Heart right ventricle (tissue), 16 donors: ENCODE measurements around the gene CMSS1. TPM values are rescaled to one million over a fixed set of nuclear protein-coding genes. Genes with fewer than 3 reads are reported as not detected.
A peak's percentile ranks its signal among the peaks of the same experiment; 100 is the strongest.

Experiments used
- ATAC-seq, 8 donors: fragments of 200-7000 bp; cut with Tn5 transposase; one replicate each; pipeline ENCODE4 v1.9.1; 2020; ENCODE audit warnings: mild to moderate bottlenecking in 8 of 8, moderate library complexity in 8 of 8, moderate number of reproducible peaks in 1 of 8
- DNase-seq, 2 donors: peaks; one replicate each; pipeline ENCODE4 v3.0.0-alpha.2; 2020
- H3K27ac ChIP-seq, 10 donors: fragments of 200-600 bp; sonication (generic) in 2 of 10; one replicate each; pipeline versions ENCODE4 v1.5.0 to v1.8.0; 2020 to 2022; ENCODE audit warnings: mild to moderate bottlenecking in 3 of 10
- H3K27me3 ChIP-seq, 7 donors: fragments of 200-600 bp; one replicate each; pipeline ENCODE4 v1.8.0; 2021 to 2022; ENCODE audit warnings: mild to moderate bottlenecking in 2 of 7
- H3K36me3 ChIP-seq, 9 donors: fragments of 200-600 bp; sonication (generic) in 1 of 9; one replicate each; pipeline versions ENCODE4 v1.5.0 to v1.8.0; 2020 to 2022; ENCODE audit warnings: mild to moderate bottlenecking in 2 of 9
- H3K4me1 ChIP-seq, 9 donors: fragments of 200-600 bp; sonication (generic) in 1 of 9; one replicate each; pipeline versions ENCODE4 v1.5.0 to v1.8.0; 2020 to 2022; ENCODE audit warnings: mild to moderate bottlenecking in 4 of 9
- H3K4me3 ChIP-seq, 10 donors: fragments of 200-600 bp; sonication (generic) in 2 of 10; one replicate each; pipeline versions ENCODE4 v1.5.0 to v1.8.0; 2020 to 2022; ENCODE audit warnings: mild to moderate bottlenecking in 7 of 10, moderate library complexity in 2 of 10
- H3K9me3 ChIP-seq, 11 donors: fragments of 200-600 bp in 10 of 11; sonication (generic) in 2 of 11; one replicate each; pipeline versions ENCODE4 v1.5.0 to v1.8.0; 2013 to 2022; ENCODE audit warnings: mild to moderate bottlenecking in 2 of 11, control low read depth in 1 of 11, moderate library complexity in 1 of 11
- WGBS, 2 donors: extraction: QIAGEN DNeasy Blood & Tissue Kit; methylation state at CpG; one replicate each; pipeline ENCODE4 v1.1.7; 2013; ENCODE audit warnings: inconsistent platforms in 1 of 2; 5-methylcytosine and 5-hydroxymethylcytosine counted together
- intact Hi-C, 10 donors: fragments of 100-400 bp; cut with DNase I; formaldehyde crosslinking; loops; one replicate each; pipeline versions ENCODE4 v1.11.1 to v1.14.2; 2022
- polyA plus RNA-seq, 2 donors: library from polyadenylated mRNA; stranded (reverse); fragments of 200-250 nt; gene quantifications; one replicate each; pipeline ENCODE4 v1.2.3, GENCODE V29; 2013
- total RNA-seq, 10 donors: library from RNA; stranded (reverse); fragmentation: NEBNext Ultra II Directional in 3 of 10; extraction: Animal tissue kit (Norgen Biotek cat#: 25700) in 3 of 10; gene quantifications; one replicate each; pipeline versions ENCODE4 v1.2.1 to v1.2.4, GENCODE V29; 2021 to 2023
- TF ChIP-seq, protein P1 (sequence below), 9 donors: fragments of 200-600 bp; sonication (generic) in 2 of 9; IDR thresholded peaks; one replicate each; pipeline versions ENCODE4 v1.5.0 to v1.8.0; 2021 to 2022; ENCODE audit warnings: antibody characterized with exemption in 9 of 9, mild to moderate bottlenecking in 5 of 9, moderate library complexity in 1 of 9
- donor health status: Arrhythmogenic right ventricular cardiomyopathy.
- donor health status: ischemic (EF 13 %, LVEDD 7.1; RV severe dilation, severe dysfunction).
- donor health status: healthy with polysubstance abuse.
- donor health status: DM: no; HTN: yes; CAD: no.
- donor health status: DM: no; HTN: no; CAD: no.
- donor health status: ischemic (EF 25% LVEDD 6.9; RV normal size, moderate dysfunction).
- donor health status: ischemic (EF 25% LVEDD 5.7; RV mildly dilated, moderate dysfunction).
- donor health status: healthy.
- donor health status: DM: yes; HTN: yes; CAD: no.
- donor health status: Ischemic cardiomyopathy.
- donor health status: ischemic (EF 35%, LVEDD 5.7; RV mildly dilated, moderate dysfunction).
- donor health status: nonischemic (EF 11% LVEDD 7.7; RV severe dilation, severe dysfunction).
- donor health status: DM: yes; HTN: yes; CAD: no.
- donor health status: PGD.
- donor health status: ischemic (EF 29% LVEDD 5.4; RV normal size, mild dysfunction).
- donor health status: nonischemic (EF 23%, LVEDD 6.1; RV moderate dilation, normal function).

The CMSS1 gene
- total and polyA plus RNA-seq, 12 donors, result 24.6 to 45.4 (median 34.6) TPM

DNA sequence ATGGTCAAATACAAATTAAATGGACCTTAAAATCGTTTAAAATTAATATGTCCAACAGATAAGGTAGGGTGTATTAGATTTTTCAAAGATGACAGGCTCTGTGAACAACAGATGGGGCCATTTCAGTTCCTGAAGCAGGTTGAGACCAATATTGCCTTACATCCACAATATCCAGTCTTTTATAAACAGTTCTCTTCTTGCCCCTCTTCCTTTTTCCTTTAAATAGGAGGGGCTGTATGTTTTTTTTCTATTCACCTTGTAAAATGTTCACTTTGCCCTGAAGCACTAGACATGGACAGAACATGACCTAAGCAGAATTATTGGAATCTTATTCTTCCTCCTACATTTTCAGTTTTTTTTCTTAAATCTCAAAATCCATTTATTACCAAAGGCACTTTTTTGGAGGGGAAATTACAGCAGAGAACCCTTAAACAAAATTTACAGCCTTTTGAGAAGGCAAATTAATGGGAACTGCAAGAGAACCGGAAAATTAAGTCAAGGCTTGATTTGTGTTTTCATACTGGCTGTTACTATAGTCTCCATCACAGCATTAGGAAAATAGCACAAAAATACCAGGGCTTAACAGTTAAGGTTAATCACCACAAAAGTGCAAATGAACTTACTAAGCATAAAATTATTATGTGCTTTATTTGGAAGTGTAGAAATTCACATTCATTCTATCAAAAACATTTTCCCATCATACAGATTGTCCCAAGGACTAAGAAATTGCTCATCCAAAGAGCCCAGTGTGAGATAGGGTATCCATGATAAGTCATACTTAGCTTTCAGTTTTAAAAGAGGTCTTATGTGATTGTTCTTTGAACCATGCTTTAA is 55.8 kb downstream of the CMSS1 start:
- Histone ChIP-seq H3K27me3 (no peaks in the 10 kb centered on the region), H3K9me3 (no peaks in the 10 kb centered on the region), H3K27ac (peak overlapping the region in 9 of 10 donors; percentile 32 to 98 (median 94)), H3K4me3 (peak overlapping the region in 9 of 10 donors; percentile 62 to 88 (median 75)), H3K4me1 (peaks cover 0 to 81% (median 61%) of the 10 kb centered on the region in 9 donors), H3K36me3 (peaks cover 0 to 28% (median 0%) of the 10 kb centered on the region in 9 donors)
- intact Hi-C loops, result loop anchor here in 6 of 10 donors (2.0 to 10.0 kb wide), 6 partner anchors 29 to 291 kb away; no protein-coding TSS in a partner anchor
- DNase-seq, result no peak
- no peak for ATAC-seq
- WGBS, 2 donors, result 20 to 34% methylated on average over 2 of the region's 2 CpGs
- TF ChIP-seq, protein P1, sequence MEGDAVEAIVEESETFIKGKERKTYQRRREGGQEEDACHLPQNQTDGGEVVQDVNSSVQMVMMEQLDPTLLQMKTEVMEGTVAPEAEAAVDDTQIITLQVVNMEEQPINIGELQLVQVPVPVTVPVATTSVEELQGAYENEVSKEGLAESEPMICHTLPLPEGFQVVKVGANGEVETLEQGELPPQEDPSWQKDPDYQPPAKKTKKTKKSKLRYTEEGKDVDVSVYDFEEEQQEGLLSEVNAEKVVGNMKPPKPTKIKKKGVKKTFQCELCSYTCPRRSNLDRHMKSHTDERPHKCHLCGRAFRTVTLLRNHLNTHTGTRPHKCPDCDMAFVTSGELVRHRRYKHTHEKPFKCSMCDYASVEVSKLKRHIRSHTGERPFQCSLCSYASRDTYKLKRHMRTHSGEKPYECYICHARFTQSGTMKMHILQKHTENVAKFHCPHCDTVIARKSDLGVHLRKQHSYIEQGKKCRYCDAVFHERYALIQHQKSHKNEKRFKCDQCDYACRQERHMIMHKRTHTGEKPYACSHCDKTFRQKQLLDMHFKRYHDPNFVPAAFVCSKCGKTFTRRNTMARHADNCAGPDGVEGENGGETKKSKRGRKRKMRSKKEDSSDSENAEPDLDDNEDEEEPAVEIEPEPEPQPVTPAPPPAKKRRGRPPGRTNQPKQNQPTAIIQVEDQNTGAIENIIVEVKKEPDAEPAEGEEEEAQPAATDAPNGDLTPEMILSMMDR (IDR thresholded peaks at IDR 0.05), result peak in 1 of 9 donors; percentile 12

DNA sequence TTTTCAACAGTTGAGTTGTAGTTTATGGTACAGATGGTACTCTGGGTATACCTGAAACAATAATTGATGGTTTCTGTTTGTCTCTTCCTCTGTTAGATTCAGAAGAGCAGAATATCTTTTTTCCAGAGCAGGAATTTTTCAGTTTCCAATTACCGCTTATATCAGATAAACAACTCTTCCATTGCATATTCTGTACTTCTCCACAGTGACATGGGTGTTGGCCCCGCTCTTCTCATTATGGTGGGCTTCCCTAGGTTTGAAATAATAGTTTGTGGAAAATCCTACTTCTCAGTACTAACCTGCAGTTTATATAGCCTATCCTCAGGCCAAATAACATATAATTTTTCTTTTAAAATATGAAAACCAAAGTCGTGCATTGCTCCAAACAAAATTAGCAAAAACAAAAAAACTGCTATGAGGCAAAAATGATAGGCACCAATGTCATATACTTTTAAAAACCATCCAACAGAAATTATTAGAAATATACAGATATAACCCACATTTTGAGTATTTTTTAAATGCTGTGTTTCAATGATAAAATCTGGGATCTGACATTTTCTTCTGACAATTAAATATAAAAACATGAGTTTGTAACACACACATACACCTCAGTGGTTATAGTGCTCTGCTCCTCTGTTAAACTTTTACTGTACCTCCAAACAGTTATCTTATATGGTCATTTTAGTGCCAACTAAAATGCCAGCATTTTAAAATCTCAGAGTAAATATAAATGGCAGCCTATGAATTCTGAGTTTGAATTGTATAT is 56.8 kb downstream of the CMSS1 start:
- WGBS, 2 donors, result 43 to 53% methylated on average over 3 of the region's 3 CpGs
- Histone ChIP-seq H3K9me3 (no peaks in the 10 kb centered on the region), H3K4me3 (peak overlapping the region; percentile 55 to 88 (median 75)), H3K27ac (peak overlapping the region in 9 of 10 donors; percentile 88 to 98 (median 94)), H3K36me3 (peaks cover 0 to 24% (median 0%) of the 10 kb centered on the region in 9 donors), H3K27me3 (no peaks in the 10 kb centered on the region), H3K4me1 (peaks cover 0 to 71% (median 52%) of the 10 kb centered on the region in 9 donors)
- TF ChIP-seq, protein P1 (IDR thresholded peaks at IDR 0.05), result no peak
- ATAC-seq (no peak), DNase-seq (no peak)
- intact Hi-C loops, result loop anchor here in 6 of 10 donors (2.0 to 10.0 kb wide), 8 partner anchors 30 to 290 kb away; no protein-coding TSS in a partner anchor

DNA sequence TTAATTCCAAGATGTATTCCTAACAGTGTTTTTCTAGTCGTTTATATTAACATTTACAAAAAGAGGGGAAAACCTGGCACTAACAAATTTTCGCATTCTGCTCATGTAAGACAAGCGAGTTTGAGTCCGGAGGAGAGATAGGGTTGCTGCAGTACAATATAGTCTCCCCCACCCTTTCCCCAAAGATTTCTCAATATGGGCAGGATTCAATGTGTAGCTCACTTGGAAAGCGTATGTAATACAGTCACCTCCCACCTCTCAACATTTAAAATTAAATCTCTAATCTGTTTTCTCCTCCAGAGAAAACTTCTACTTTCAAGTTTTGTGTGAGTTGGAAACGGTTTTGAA is 57.9 kb downstream of the CMSS1 start:
- TF ChIP-seq, protein P1 (IDR thresholded peaks at IDR 0.05), result no peak
- Histone ChIP-seq H3K9me3 (no peaks in the 10 kb centered on the region), H3K4me1 (peaks cover 0 to 65% (median 43%) of the 10 kb centered on the region in 9 donors), H3K4me3 (peak overlapping the region; percentile 55 to 88 (median 75)), H3K27ac (peak overlapping the region; percentile 70 to 98 (median 94)), H3K27me3 (no peaks in the 10 kb centered on the region), H3K36me3 (peaks cover 0 to 14% (median 0%) of the 10 kb centered on the region in 9 donors)
- intact Hi-C loops, result loop anchor here in 6 of 10 donors (2.0 to 10.0 kb wide), 8 partner anchors 31 to 289 kb away; no protein-coding TSS in a partner anchor
- DNase-seq (no peak), ATAC-seq (peak in 7 of 8 donors; percentile 35 to 66 (median 53))
- WGBS, 2 donors, result 2 to 4% methylated on average over 6 of the region's 6 CpGs
